OCI-LY3 (cell line): ENCODE data around the gene TSPYL2.

Experiments used
- EZH2phosphoT487 ChIP-seq: fragments of 200-600 bp; shearing (Covaris generic); IDR thresholded peaks from 2 replicates; pipeline ENCODE4 v1.6.1; 2018; ENCODE audit warnings: antibody characterized with exemption, mixed run types, low read depth
- TF ChIP-seq, protein P1 (sequence below): fragments of 200-600, 300-600 bp; sonication (generic); IDR thresholded peaks from 2 replicates; pipeline ENCODE4 v1.5.1; 2014; ENCODE audit warnings: antibody characterized with exemption, low read length, low read depth

DNA sequence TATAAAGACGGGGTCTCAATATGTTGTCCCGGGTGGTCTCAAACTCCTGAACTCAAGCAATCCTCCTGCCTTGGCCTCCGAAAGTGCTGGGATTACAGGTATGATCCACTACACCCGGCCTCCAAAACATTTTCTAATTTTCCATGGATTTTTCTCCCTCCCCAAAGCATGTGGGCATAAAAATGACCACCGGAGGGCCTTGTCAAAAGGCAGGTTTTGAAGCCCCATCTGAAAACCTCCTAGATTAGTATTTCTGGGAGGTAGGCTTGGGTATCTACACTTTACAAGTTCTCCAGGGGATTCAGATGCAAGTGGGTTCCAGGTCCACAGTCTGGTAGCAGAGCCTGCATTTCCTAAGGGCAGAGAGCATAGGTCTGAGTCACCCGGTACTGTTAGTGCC, 34.9 kb upstream of the TSPYL2 start:
- TF ChIP-seq, protein P1, sequence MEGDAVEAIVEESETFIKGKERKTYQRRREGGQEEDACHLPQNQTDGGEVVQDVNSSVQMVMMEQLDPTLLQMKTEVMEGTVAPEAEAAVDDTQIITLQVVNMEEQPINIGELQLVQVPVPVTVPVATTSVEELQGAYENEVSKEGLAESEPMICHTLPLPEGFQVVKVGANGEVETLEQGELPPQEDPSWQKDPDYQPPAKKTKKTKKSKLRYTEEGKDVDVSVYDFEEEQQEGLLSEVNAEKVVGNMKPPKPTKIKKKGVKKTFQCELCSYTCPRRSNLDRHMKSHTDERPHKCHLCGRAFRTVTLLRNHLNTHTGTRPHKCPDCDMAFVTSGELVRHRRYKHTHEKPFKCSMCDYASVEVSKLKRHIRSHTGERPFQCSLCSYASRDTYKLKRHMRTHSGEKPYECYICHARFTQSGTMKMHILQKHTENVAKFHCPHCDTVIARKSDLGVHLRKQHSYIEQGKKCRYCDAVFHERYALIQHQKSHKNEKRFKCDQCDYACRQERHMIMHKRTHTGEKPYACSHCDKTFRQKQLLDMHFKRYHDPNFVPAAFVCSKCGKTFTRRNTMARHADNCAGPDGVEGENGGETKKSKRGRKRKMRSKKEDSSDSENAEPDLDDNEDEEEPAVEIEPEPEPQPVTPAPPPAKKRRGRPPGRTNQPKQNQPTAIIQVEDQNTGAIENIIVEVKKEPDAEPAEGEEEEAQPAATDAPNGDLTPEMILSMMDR: no peak
- no peak for TF ChIP-seq EZH2phosphoT487
